Measurements from ENCODE around the gene PCGF5.

- TF ChIP-seq, protein P1, sequence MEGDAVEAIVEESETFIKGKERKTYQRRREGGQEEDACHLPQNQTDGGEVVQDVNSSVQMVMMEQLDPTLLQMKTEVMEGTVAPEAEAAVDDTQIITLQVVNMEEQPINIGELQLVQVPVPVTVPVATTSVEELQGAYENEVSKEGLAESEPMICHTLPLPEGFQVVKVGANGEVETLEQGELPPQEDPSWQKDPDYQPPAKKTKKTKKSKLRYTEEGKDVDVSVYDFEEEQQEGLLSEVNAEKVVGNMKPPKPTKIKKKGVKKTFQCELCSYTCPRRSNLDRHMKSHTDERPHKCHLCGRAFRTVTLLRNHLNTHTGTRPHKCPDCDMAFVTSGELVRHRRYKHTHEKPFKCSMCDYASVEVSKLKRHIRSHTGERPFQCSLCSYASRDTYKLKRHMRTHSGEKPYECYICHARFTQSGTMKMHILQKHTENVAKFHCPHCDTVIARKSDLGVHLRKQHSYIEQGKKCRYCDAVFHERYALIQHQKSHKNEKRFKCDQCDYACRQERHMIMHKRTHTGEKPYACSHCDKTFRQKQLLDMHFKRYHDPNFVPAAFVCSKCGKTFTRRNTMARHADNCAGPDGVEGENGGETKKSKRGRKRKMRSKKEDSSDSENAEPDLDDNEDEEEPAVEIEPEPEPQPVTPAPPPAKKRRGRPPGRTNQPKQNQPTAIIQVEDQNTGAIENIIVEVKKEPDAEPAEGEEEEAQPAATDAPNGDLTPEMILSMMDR (IDR thresholded peaks at IDR 0.05): no peak
- TF ChIP-seq POLR2A (IDR thresholded peaks at IDR 0.05): no peak
Observed at GRCh38 chr10:91287912-91288311, 67.4 kb downstream of the PCGF5 start.

Measured in heart left ventricle (tissue), 13 donors.